IPS-18a (cell line): Measurements from ENCODE around the gene VASN.
A peak's percentile ranks its signal among the peaks of the same experiment; 100 is the strongest.

Experiments
- H3K27ac ChIP-seq: one replicate; pipeline ENCODE4 v1.5.1; 2013; ENCODE audit warnings: low read length
- H3K27me3 ChIP-seq: one replicate; pipeline ENCODE4 v1.6.1; 2013; ENCODE audit warnings: mild to moderate bottlenecking, low read length; ENCODE audit not compliant: control insufficient read depth, insufficient read depth
- H3K36me3 ChIP-seq: one replicate; pipeline ENCODE4 v1.6.1; 2013; ENCODE audit warnings: low read depth, low read length; ENCODE audit not compliant: control insufficient read depth
- H3K4me1 ChIP-seq: one replicate; pipeline ENCODE4 v1.6.1; 2013; ENCODE audit warnings: low read depth, low read length; ENCODE audit not compliant: control insufficient read depth
- H3K4me3 ChIP-seq: one replicate; pipeline ENCODE4 v1.5.1; 2013; ENCODE audit warnings: low read length
- H3K9ac ChIP-seq: one replicate; pipeline ENCODE4 v1.6.1; 2013; ENCODE audit warnings: mild to moderate bottlenecking, low read length, moderate library complexity
- H3K9me3 ChIP-seq: one replicate; pipeline ENCODE4 v1.6.1; 2013; ENCODE audit warnings: low read depth, low read length; ENCODE audit not compliant: control insufficient read depth

The VASN gene

GRCh38 chr16:4371357-4372000 lies at the start of gene VASN:
Gene VASN, plus strand, starts transcription at chr16:4371848. Its CDS starts 9,030 bp downstream, at chr16:4380878.
- Histone ChIP-seq H3K27ac (no peak within 1 kb of the TSS), H3K9ac (no peak within 1 kb of the TSS), H3K36me3 (no peaks in the 10 kb centered on the region), H3K27me3 (peaks cover 9% of the 10 kb centered on the region), H3K4me3 (peak within 1 kb of the TSS; percentile 76), H3K4me1 (peaks cover 23% of the 10 kb centered on the region), H3K9me3 (no peaks in the 10 kb centered on the region)

GRCh38 chr16:4322121-4323052 lies 49.3 kb upstream of the VASN start:
- H3K4me1 ChIP-seq, result peaks cover 27% of the 10 kb centered on the region
- H3K27ac ChIP-seq, result no peak overlapping the region
- H3K27me3 ChIP-seq, result no peaks in the 10 kb centered on the region
- H3K36me3 ChIP-seq, result no peaks in the 10 kb centered on the region
- H3K9me3 ChIP-seq, result no peaks in the 10 kb centered on the region
- no peak overlapping the region for H3K9ac ChIP-seq
- H3K4me3 ChIP-seq, result no peak overlapping the region

- H3K4me3 ChIP-seq, result no peak overlapping the region
- H3K27ac ChIP-seq, result no peak overlapping the region
- H3K9ac ChIP-seq, result no peak overlapping the region
- H3K4me1 ChIP-seq, result peaks cover 21% of the 10 kb centered on the region
- no peaks in the 10 kb centered on the region for H3K9me3 ChIP-seq
- H3K36me3 ChIP-seq, result no peaks in the 10 kb centered on the region
- no peaks in the 10 kb centered on the region for H3K27me3 ChIP-seq
These were observed 48.4 kb upstream of the VASN start for GRCh38 chr16:4323071-4323844.

- no peaks in the 10 kb centered on the region for H3K27me3 ChIP-seq
- H3K9me3 ChIP-seq, result no peaks in the 10 kb centered on the region
- H3K9ac ChIP-seq, result no peak overlapping the region
- peaks cover 22% of the 10 kb centered on the region for H3K4me1 ChIP-seq
- H3K4me3 ChIP-seq, result no peak overlapping the region
- no peaks in the 10 kb centered on the region for H3K36me3 ChIP-seq
- no peak overlapping the region for H3K27ac ChIP-seq
These were observed 47.7 kb upstream of the VASN start for GRCh38 chr16:4323845-4324488.

GRCh38 chr16:4324492-4325252 lies 47.0 kb upstream of the VASN start:
- no peaks in the 10 kb centered on the region for H3K36me3 ChIP-seq
- H3K9ac ChIP-seq, result no peak overlapping the region
- no peak overlapping the region for H3K4me3 ChIP-seq
- no peak overlapping the region for H3K27ac ChIP-seq
- no peaks in the 10 kb centered on the region for H3K27me3 ChIP-seq
- H3K4me1 ChIP-seq, result peaks cover 23% of the 10 kb centered on the region
- no peaks in the 10 kb centered on the region for H3K9me3 ChIP-seq

GRCh38 chr16:4325253-4325758 lies 46.3 kb upstream of the VASN start:
- no peaks in the 10 kb centered on the region for H3K9me3 ChIP-seq
- H3K4me1 ChIP-seq, result peaks cover 23% of the 10 kb centered on the region
- no peaks in the 10 kb centered on the region for H3K36me3 ChIP-seq
- H3K4me3 ChIP-seq, result no peak overlapping the region
- no peaks in the 10 kb centered on the region for H3K27me3 ChIP-seq
- H3K9ac ChIP-seq, result no peak overlapping the region
- H3K27ac ChIP-seq, result no peak overlapping the region

- Histone ChIP-seq H3K27me3 (no peaks in the 10 kb centered on the region), H3K27ac (no peak overlapping the region), H3K9me3 (no peaks in the 10 kb centered on the region), H3K4me1 (peaks cover 23% of the 10 kb centered on the region), H3K9ac (peak overlapping the region; percentile 58), H3K36me3 (no peaks in the 10 kb centered on the region), H3K4me3 (peak overlapping the region; percentile 58)
These were observed 44.1 kb upstream of the VASN start for GRCh38 chr16:4327386-4328045.

GRCh38 chr16:4328046-4328781 lies 43.4 kb upstream of the VASN start:
- H3K4me3 ChIP-seq, result peak overlapping the region; percentile 58
- H3K9me3 ChIP-seq, result no peaks in the 10 kb centered on the region
- H3K9ac ChIP-seq, result peak overlapping the region; percentile 58
- no peak overlapping the region for H3K27ac ChIP-seq
- H3K4me1 ChIP-seq, result peaks cover 23% of the 10 kb centered on the region
- H3K27me3 ChIP-seq, result no peaks in the 10 kb centered on the region
- H3K36me3 ChIP-seq, result no peaks in the 10 kb centered on the region

GRCh38 chr16:4328782-4329775 lies 42.6 kb upstream of the VASN start:
- Histone ChIP-seq H3K9ac (peak overlapping the region; percentile 58), H3K27me3 (no peaks in the 10 kb centered on the region), H3K4me3 (no peak overlapping the region), H3K36me3 (no peaks in the 10 kb centered on the region), H3K9me3 (no peaks in the 10 kb centered on the region), H3K27ac (no peak overlapping the region), H3K4me1 (peaks cover 17% of the 10 kb centered on the region)
